GM12801 (cell line): ENCODE measurements around the gene DPM2.

Source experiments
- TF ChIP-seq, protein P1 (sequence below): IDR thresholded peaks from one replicate; pipeline ENCODE4 v1.5.1; 2011; ENCODE audit warnings: control low read depth; ENCODE audit not compliant: insufficient read length; ENCODE audit errors: extremely low read depth

The DPM2 gene

GRCh38 chr9:127910613-127911205 is 26.9 kb downstream of the DPM2 start:
- TF ChIP-seq, protein P1, sequence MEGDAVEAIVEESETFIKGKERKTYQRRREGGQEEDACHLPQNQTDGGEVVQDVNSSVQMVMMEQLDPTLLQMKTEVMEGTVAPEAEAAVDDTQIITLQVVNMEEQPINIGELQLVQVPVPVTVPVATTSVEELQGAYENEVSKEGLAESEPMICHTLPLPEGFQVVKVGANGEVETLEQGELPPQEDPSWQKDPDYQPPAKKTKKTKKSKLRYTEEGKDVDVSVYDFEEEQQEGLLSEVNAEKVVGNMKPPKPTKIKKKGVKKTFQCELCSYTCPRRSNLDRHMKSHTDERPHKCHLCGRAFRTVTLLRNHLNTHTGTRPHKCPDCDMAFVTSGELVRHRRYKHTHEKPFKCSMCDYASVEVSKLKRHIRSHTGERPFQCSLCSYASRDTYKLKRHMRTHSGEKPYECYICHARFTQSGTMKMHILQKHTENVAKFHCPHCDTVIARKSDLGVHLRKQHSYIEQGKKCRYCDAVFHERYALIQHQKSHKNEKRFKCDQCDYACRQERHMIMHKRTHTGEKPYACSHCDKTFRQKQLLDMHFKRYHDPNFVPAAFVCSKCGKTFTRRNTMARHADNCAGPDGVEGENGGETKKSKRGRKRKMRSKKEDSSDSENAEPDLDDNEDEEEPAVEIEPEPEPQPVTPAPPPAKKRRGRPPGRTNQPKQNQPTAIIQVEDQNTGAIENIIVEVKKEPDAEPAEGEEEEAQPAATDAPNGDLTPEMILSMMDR: no peak

- TF ChIP-seq, protein P1: no peak
Observed at GRCh38 chr9:127909839-127910273, 27.8 kb downstream of the DPM2 start.

DNA sequence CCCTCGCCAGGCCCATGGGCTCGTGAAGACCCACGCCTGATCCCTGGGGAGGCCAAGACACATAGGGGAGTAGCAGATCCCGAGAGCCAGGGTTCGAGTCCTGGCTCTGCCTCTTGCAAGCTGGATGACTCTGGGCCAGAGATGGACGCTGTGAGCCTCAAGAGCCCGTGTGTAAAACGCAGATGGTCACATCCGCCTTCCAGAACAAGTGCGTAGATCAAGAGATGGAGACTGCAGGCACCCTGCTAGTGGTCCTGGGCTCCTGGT is 29.1 kb downstream of the DPM2 start:
- TF ChIP-seq, protein P1: no peak

- TF ChIP-seq, protein P1: no peak
Observed at GRCh38 chr9:127907867-127908659, 29.6 kb downstream of the DPM2 start.

DNA sequence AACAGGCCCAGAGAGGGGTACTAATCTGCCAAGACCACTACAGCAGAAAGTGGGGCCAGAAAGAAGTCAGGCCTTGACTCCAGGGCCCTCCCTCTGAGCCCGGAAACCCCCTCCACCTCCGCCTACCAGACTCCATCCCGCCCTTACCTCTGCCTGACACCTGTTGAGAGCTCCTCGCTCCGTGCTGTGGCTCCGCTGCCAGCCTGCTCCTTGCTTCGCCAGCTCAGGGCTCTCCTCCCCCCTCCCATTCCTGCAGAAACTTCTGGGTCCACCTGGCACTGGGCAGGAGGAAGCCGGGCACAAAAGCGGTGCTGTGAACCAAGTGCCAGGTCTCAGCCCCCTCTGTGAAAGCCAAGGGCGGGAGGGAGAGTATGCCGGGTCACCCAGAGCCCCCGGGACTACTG is 31.9 kb downstream of the DPM2 start:
- TF ChIP-seq, protein P1: no peak

GRCh38 chr9:127905004-127905728 is 32.5 kb downstream of the DPM2 start:
- TF ChIP-seq, protein P1: no peak

DNA sequence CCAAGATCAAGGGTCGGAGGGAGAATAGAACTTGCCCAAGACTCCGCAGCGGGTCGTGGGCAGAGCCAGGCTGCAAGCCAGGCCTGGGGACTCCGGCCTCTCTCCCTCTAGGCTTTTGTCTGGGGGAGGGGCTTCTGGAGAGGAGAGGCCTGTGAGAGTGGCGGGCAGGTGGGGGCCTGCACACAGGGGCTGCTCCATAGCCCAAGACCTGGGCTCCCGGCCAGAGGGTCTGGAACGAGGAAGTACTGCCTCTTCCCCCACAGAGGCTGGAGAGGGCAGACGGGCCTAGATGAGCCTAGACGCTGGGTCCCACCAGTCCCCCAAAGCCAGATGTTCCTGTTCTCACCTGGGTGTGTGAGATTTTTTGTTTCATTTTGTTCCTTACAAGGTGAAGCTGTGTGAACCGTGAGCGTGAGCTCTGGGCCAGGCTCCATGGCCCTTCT is 33.1 kb downstream of the DPM2 start:
- TF ChIP-seq, protein P1: no peak
